ENCODE results near the gene SEZ6L2.
"Not testable (repeated sequence)": the region's sequence is repeated elsewhere in the genome, so short reads cannot be mapped to it uniquely, and the experiment has no call there.

SEZ6L2 gene

DNA sequence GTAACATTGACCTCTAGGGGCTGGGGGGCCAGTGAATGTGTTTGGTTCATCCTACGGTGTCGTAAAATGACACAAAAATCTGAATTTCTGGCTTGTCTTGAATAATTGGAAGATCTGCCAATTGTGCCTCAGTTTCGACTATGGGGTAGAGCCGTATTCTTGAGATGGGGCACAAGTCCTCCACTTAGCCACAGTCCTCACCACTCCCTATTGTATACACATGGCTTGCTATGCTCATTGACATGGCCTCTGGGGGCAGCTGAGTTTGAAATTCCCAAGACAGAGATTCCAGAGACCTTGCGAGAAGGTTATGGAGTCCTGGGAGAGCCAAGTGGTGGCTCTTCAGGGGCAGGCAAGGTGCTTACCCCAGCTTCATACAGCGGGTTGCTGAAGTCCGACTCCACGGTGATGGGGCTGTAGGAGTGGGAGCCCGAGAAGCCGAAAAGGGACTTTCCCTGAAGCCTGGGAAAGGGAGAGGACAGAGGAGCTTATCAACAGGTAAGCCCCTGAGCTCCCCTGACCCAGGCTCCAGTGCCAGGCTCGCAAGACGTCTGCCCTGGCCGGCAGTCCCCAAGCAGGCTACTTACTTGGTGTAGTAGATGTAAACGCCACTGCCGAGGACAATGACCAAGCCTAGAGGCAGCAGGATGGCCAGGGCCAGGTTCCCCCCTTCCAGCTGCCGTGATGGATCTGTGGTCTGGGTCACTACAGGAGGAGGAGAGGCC lies 27.4 kb downstream of the SEZ6L2 start:
- Histone ChIP-seq H3K9ac (ENCODE audit: insufficient read length, low read depth) (peak overlapping the region; percentile 17), H3K9me3 (ENCODE audit: insufficient read depth, low read length) (no peaks in the 10 kb centered on the region), H3K27me3 (ENCODE audit: insufficient read depth, insufficient read length) (no peaks in the 10 kb centered on the region), H3K4me1 (ENCODE audit: insufficient read depth, insufficient read length) (peaks cover 12% of the 10 kb centered on the region), H3K4me3 (ENCODE audit: insufficient read length, low read depth) (no peak overlapping the region), H3K36me3 (ENCODE audit: insufficient read depth, insufficient read length, low read length) (peaks cover 13% of the 10 kb centered on the region)
- DNase-seq (ENCODE audit: low read depth, low spot score) = no peak
- TF ChIP-seq ZNF274 (IDR thresholded peaks at IDR 0.05; ENCODE audit: low read depth, low read length) = no peak
- no peak for TF ChIP-seq SUZ12 (IDR thresholded peaks at IDR 0.05; ENCODE audit: extremely low read depth, insufficient read depth, insufficient read length)
- TF ChIP-seq YY1 (IDR thresholded peaks at IDR 0.05; ENCODE audit: insufficient read depth, insufficient read length) = no peak

DNA sequence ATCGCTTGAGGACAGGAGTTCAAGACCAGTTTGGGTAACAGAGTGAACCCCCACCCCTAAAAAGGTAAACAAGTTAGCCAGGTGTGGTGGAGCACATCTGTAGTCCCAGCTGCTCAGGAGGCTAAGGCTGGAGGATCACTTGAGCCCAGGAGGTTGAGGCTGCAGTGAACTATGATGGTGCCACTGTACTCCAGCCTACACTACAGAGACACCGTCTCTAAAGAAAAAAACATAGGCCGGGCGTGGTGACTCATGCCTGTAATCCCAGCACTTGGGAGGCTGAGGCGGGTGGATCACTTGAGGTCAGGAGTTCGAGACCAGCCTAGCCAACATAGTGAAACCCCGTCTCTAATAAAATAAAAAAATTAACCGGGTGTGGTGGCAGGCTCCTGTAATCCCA lies 30.3 kb downstream of the SEZ6L2 start:
- DNase-seq (ENCODE audit: low read depth, low spot score); H3K9ac ChIP-seq (ENCODE audit: insufficient read length, low read depth); H3K27me3 ChIP-seq (ENCODE audit: insufficient read depth, insufficient read length); H3K4me3 ChIP-seq (ENCODE audit: insufficient read length, low read depth); H3K9me3 ChIP-seq (ENCODE audit: insufficient read depth, low read length): not testable (repeated sequence)
- H3K36me3 ChIP-seq (ENCODE audit: insufficient read depth, insufficient read length, low read length) = peaks cover 10% of the 10 kb centered on the region
- H3K4me1 ChIP-seq (ENCODE audit: insufficient read depth, insufficient read length) = peaks cover 12% of the 10 kb centered on the region

DNA sequence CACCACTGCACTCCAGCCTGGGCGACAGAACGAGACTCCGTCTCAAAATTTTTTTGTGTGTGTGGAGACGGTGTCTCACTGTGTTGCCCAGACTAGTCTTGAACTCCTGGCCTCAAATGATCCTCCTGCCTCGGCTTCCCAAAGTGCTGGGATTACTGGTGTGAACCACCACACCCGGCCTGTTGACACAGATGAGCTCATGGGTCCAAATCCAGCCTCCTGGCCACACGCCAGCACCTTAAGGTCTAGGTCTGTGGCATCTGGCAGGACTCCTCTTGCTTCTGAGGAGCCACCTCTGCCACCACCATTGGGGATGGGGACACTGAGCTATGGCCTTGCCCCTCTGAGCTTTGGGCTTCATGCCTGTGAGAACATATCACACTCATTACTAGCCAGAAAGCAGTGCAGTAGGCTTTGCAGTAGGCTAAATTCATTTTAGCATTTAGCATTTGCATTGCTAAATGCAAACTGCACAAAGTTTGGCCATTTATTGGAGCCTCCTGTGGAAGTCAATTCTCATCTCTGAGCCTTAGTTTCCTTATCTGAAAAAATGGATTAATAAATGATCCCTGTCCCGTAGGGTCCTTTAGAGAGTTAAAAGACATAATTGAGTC lies 30.8 kb downstream of the SEZ6L2 start:
- Histone ChIP-seq H3K9ac (ENCODE audit: insufficient read length, low read depth) (no peak overlapping the region), H3K9me3 (ENCODE audit: insufficient read depth, low read length) (no peaks in the 10 kb centered on the region), H3K4me3 (ENCODE audit: insufficient read length, low read depth) (no peak overlapping the region), H3K4me1 (ENCODE audit: insufficient read depth, insufficient read length) (peaks cover 12% of the 10 kb centered on the region), H3K27me3 (ENCODE audit: insufficient read depth, insufficient read length) (no peaks in the 10 kb centered on the region), H3K36me3 (ENCODE audit: insufficient read depth, insufficient read length, low read length) (peaks cover 10% of the 10 kb centered on the region)
- TF ChIP-seq YY1 (IDR thresholded peaks at IDR 0.05; ENCODE audit: insufficient read depth, insufficient read length) = no peak
- TF ChIP-seq SUZ12 (IDR thresholded peaks at IDR 0.05; ENCODE audit: extremely low read depth, insufficient read depth, insufficient read length) = no peak
- TF ChIP-seq ZNF274 (IDR thresholded peaks at IDR 0.05; ENCODE audit: low read depth, low read length) = no peak
- no peak for DNase-seq (ENCODE audit: low read depth, low spot score)

DNA sequence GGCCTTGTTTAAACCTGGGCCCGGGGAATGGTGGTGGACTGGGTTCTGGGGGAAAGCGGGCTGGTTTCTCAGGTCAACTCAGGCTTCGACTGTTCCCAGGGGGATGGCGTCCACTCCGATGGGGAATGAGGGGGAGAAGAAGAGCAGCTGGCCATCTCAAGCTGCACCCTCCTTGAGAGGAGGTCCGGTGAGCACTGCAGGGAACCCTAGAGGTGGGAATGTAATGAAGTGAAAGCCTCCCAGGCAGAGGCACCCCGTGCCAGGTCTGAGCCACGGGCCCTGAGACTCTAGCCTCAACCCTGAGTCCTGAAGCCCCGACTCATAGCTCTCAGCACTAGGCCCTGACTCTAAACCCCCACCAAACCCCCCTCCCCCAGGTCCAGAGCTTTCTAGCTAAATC lies 35.1 kb downstream of the SEZ6L2 start:
- no peaks in the 10 kb centered on the region for H3K27me3 ChIP-seq (ENCODE audit: insufficient read depth, insufficient read length)
- H3K4me1 ChIP-seq (ENCODE audit: insufficient read depth, insufficient read length) = peaks cover 7% of the 10 kb centered on the region
- TF ChIP-seq ZNF274 (IDR thresholded peaks at IDR 0.05; ENCODE audit: low read depth, low read length) (no peak), SUZ12 (IDR thresholded peaks at IDR 0.05; ENCODE audit: extremely low read depth, insufficient read depth, insufficient read length) (no peak), YY1 (IDR thresholded peaks at IDR 0.05; ENCODE audit: insufficient read depth, insufficient read length) (no peak)
- H3K9me3 ChIP-seq (ENCODE audit: insufficient read depth, low read length) = no peaks in the 10 kb centered on the region
- peak overlapping the region; percentile 16 for H3K9ac ChIP-seq (ENCODE audit: insufficient read length, low read depth)
- H3K4me3 ChIP-seq (ENCODE audit: insufficient read length, low read depth) = no peak overlapping the region
- DNase-seq (ENCODE audit: low read depth, low spot score) = no peak
- H3K36me3 ChIP-seq (ENCODE audit: insufficient read depth, insufficient read length, low read length) = peaks cover 22% of the 10 kb centered on the region

DNA sequence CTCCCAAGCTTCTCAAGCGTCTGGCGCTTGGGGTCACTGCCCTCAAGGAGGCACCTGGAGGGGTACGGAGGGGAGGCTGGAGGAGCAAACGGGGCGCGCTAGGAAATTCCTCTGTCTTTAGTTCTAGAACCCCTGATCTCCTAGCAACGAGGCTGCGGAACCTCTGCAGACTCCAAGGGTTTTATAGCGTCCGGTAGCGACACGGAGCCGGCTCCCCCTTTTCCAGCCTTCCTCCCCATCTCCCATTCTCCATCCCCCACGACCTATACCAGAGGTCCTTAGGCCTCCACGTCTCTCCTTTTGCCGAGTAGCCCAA lies 35.7 kb downstream of the SEZ6L2 start:
- H3K4me3 ChIP-seq (ENCODE audit: insufficient read length, low read depth) = peak overlapping the region; percentile 13
- peaks cover 7% of the 10 kb centered on the region for H3K4me1 ChIP-seq (ENCODE audit: insufficient read depth, insufficient read length)
- DNase-seq (ENCODE audit: low read depth, low spot score) = no peak
- H3K9ac ChIP-seq (ENCODE audit: insufficient read length, low read depth) = peak overlapping the region; percentile 65
- H3K27me3 ChIP-seq (ENCODE audit: insufficient read depth, insufficient read length) = no peaks in the 10 kb centered on the region
- TF ChIP-seq SUZ12 (IDR thresholded peaks at IDR 0.05; ENCODE audit: extremely low read depth, insufficient read depth, insufficient read length) (no peak), YY1 (IDR thresholded peaks at IDR 0.05; ENCODE audit: insufficient read depth, insufficient read length) (no peak), ZNF274 (IDR thresholded peaks at IDR 0.05; ENCODE audit: low read depth, low read length) (no peak)
- H3K9me3 ChIP-seq (ENCODE audit: insufficient read depth, low read length) = no peaks in the 10 kb centered on the region
- H3K36me3 ChIP-seq (ENCODE audit: insufficient read depth, insufficient read length, low read length) = peaks cover 28% of the 10 kb centered on the region

DNA sequence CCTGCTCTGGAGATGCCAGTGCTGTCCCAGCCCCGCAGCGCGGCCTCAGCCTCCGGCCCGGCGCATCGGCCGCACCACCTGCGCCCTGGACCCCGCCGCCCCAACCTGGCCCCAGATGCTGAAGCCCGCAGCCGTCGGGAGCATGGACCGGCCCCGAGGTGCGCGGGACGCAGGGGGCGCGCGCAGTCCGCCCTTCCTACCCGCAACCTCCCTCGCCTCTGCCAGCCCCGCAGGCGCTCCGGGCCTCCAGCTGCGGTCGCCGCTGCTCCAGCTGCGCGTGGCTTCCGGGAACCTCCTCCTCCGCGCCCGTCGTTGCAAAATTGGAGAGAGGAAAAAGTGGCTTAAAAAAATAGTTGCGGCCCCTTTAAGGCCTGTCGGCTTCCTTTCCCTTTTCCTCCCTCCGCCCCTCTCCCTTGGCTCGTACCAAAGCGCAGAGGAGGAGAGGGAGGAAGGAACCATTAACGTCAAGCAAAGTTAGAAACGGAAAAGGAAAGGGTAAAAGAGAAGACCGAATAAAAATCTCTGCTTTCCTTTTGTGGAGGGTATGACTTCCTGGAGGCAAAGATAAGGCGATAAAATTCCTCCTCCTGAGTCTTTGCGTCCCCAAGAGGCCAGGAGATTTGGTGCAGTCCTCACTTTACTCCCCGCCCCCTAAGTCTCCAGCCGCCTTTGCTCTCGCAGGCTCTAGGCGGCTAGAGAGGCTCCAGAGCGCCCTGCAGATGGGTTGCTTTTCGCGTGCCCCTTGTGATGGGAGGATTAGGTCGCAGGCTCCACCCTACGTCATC lies 36.3 kb downstream of the SEZ6L2 start, which contains the start of gene CDIPT:
Gene CDIPT, minus strand, starts transcription at position 343 of the 785 bp plus-strand sequence. CDS start 369 bp downstream, outside the sequence.
- Histone ChIP-seq H3K4me1 (ENCODE audit: insufficient read depth, insufficient read length) (peaks cover 7% of the 10 kb centered on the region), H3K4me3 (ENCODE audit: insufficient read length, low read depth) (peak within 1 kb of the TSS; percentile 89), H3K36me3 (ENCODE audit: insufficient read depth, insufficient read length, low read length) (peaks cover 32% of the 10 kb centered on the region), H3K9me3 (ENCODE audit: insufficient read depth, low read length) (no peaks in the 10 kb centered on the region), H3K9ac (ENCODE audit: insufficient read length, low read depth) (peak within 1 kb of the TSS; percentile 88), H3K27me3 (ENCODE audit: insufficient read depth, insufficient read length) (no peaks in the 10 kb centered on the region)
- DNase-seq (ENCODE audit: low read depth, low spot score) = peak; percentile 99
- TF ChIP-seq YY1 (IDR thresholded peaks at IDR 0.05; ENCODE audit: insufficient read depth, insufficient read length) (no peak), ZNF274 (IDR thresholded peaks at IDR 0.05; ENCODE audit: low read depth, low read length) (no peak), SUZ12 (IDR thresholded peaks at IDR 0.05; ENCODE audit: extremely low read depth, insufficient read depth, insufficient read length) (no peak)

DNA sequence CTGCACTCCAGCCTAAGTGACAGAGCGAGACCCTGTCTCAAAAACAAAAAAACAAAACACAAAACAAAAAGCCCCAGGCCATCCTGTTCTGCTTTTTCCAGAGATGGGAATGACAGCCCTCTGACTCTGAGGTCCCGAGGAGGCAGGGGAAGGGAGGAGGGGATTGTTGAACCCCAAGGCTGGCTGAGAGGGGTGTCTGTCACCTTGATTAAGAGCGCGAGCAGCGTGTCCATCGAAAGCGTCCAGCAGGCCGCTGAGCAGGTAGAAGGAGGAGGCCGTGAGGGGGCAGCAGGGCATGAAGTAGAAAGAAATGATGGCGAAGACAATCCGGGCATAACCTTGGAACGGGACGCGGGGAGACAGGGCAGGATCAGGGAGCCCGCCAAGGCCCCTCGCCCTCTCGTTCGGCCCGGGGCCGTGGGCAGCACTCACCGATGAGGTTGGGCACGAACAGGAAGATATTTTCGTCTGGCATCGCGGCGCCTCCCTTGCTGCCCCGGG lies 36.9 kb downstream of the SEZ6L2 start:
- peaks cover 35% of the 10 kb centered on the region for H3K36me3 ChIP-seq (ENCODE audit: insufficient read depth, insufficient read length, low read length)
- H3K4me1 ChIP-seq (ENCODE audit: insufficient read depth, insufficient read length) = peaks cover 7% of the 10 kb centered on the region
- peak overlapping the region; percentile 89 for H3K4me3 ChIP-seq (ENCODE audit: insufficient read length, low read depth)
- TF ChIP-seq YY1 (IDR thresholded peaks at IDR 0.05; ENCODE audit: insufficient read depth, insufficient read length) (no peak), SUZ12 (IDR thresholded peaks at IDR 0.05; ENCODE audit: extremely low read depth, insufficient read depth, insufficient read length) (no peak), ZNF274 (IDR thresholded peaks at IDR 0.05; ENCODE audit: low read depth, low read length) (no peak)
- no peaks in the 10 kb centered on the region for H3K27me3 ChIP-seq (ENCODE audit: insufficient read depth, insufficient read length)
- no peaks in the 10 kb centered on the region for H3K9me3 ChIP-seq (ENCODE audit: insufficient read depth, low read length)
- no peak for DNase-seq (ENCODE audit: low read depth, low spot score)
- H3K9ac ChIP-seq (ENCODE audit: insufficient read length, low read depth) = peak overlapping the region; percentile 88

All from NT2/D1 (cell line).